LNCAP (cell line): ENCODE data around the gene CIT.

ENCODE experiments used
- CTCF ChIP-seq: fragments of 450-650 bp; IDR thresholded peaks from 2 replicates; pipeline ENCODE4 v1.5.1; 2017; ENCODE audit warnings: mild to moderate bottlenecking

Gene CIT

GRCh38 chr12:119870457-119870856 is 6.7 kb downstream of the CIT start:
- no peak for TF ChIP-seq CTCF

GRCh38 chr12:119869720-119870119 is 7.4 kb downstream of the CIT start:
- TF ChIP-seq CTCF = no peak

GRCh38 chr12:119868992-119869391 is 8.1 kb downstream of the CIT start:
- TF ChIP-seq CTCF = no peak

GRCh38 chr12:119864591-119864990 is 12.5 kb downstream of the CIT start:
- no peak for TF ChIP-seq CTCF

GRCh38 chr12:119859241-119859640 is 17.9 kb downstream of the CIT start:
- no peak for TF ChIP-seq CTCF

- TF ChIP-seq CTCF = no peak
Observed at GRCh38 chr12:119857041-119857591, 20.0 kb downstream of the CIT start.

- no peak for TF ChIP-seq CTCF
Observed at GRCh38 chr12:119850330-119850729, 26.8 kb downstream of the CIT start.

- TF ChIP-seq CTCF = no peak
Observed at GRCh38 chr12:119843100-119843499, 34.0 kb downstream of the CIT start.
